ENCODE data around the gene FRMD5. TPM values are rescaled to one million over a fixed set of nuclear protein-coding genes. Genes with fewer than 3 reads are reported as not detected.

FRMD5 gene
- polyA plus RNA-seq, 1 experiment: 5.2 TPM

GRCh38 chr15:43930556-43930955 lies 264.5 kb downstream of the FRMD5 start:
- TF ChIP-seq, protein P1, sequence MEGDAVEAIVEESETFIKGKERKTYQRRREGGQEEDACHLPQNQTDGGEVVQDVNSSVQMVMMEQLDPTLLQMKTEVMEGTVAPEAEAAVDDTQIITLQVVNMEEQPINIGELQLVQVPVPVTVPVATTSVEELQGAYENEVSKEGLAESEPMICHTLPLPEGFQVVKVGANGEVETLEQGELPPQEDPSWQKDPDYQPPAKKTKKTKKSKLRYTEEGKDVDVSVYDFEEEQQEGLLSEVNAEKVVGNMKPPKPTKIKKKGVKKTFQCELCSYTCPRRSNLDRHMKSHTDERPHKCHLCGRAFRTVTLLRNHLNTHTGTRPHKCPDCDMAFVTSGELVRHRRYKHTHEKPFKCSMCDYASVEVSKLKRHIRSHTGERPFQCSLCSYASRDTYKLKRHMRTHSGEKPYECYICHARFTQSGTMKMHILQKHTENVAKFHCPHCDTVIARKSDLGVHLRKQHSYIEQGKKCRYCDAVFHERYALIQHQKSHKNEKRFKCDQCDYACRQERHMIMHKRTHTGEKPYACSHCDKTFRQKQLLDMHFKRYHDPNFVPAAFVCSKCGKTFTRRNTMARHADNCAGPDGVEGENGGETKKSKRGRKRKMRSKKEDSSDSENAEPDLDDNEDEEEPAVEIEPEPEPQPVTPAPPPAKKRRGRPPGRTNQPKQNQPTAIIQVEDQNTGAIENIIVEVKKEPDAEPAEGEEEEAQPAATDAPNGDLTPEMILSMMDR (IDR thresholded peaks at IDR 0.05; ENCODE audit: low read depth, low read length): no peak
- Histone ChIP-seq H3K4me3 (ENCODE audit: low read depth, low read length) (no peak overlapping the region), H3K9me3 (ENCODE audit: control insufficient read depth, insufficient read depth, low read length) (no peaks in the 10 kb centered on the region), H3K27ac (ENCODE audit: low read depth, low read length) (no peak overlapping the region), H3K27me3 (ENCODE audit: control insufficient read depth, insufficient read depth, low read length) (no peaks in the 10 kb centered on the region)
- POLR2A ChIA-PET: interaction anchor here (0.5 kb wide), 1 partner anchor 266 kb away, joined by 4 read pairs; no protein-coding TSS in a partner anchor
- DNase-seq (ENCODE audit: low read depth, low spot score): no peak
- CTCF ChIA-PET: interaction anchor here (1.9 kb wide), 1 partner anchor 9 kb away, joined by 5 read pairs; no protein-coding TSS in a partner anchor

GRCh38 chr15:43930079-43930478 lies 265.0 kb downstream of the FRMD5 start:
- CTCF ChIA-PET: interaction anchor here (0.8 to 1.9 kb wide), 2 partner anchors 9 to 26 kb away, joined by 3 to 5 read pairs; no protein-coding TSS in a partner anchor
- Histone ChIP-seq H3K27me3 (ENCODE audit: control insufficient read depth, insufficient read depth, low read length) (no peaks in the 10 kb centered on the region), H3K9me3 (ENCODE audit: control insufficient read depth, insufficient read depth, low read length) (no peaks in the 10 kb centered on the region), H3K4me3 (ENCODE audit: low read depth, low read length) (no peak overlapping the region), H3K27ac (ENCODE audit: low read depth, low read length) (no peak overlapping the region)
- POLR2A ChIA-PET: interaction anchor here (0.5 kb wide), 1 partner anchor 267 kb away, joined by 4 read pairs; no protein-coding TSS in a partner anchor
- TF ChIP-seq, protein P1 (IDR thresholded peaks at IDR 0.05; ENCODE audit: low read depth, low read length): no peak
- DNase-seq (ENCODE audit: low read depth, low spot score): no peak

DNA sequence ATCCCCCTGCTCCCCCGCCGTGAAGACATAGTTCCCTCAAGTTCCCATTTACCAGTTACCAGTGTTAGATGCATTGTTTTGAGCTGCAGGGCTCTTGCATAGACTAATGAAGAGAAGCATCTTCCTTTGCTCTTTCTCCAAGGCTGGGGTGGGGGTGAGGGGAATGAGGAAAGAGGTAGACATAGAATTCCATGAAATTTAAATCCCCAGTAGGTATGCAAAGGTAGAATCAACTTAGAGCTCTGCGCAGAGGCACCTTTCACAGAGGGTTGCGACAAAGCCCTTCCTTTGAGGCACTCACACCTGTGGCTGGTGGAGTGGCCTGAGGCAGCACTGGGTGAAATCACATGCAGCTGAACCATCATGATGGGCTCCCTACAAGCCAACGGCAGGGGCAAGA lies 266.9 kb downstream of the FRMD5 start:
- Histone ChIP-seq H3K9me3 (ENCODE audit: control insufficient read depth, insufficient read depth, low read length) (no peaks in the 10 kb centered on the region), H3K4me3 (ENCODE audit: low read depth, low read length) (no peak overlapping the region), H3K27ac (ENCODE audit: low read depth, low read length) (no peak overlapping the region), H3K27me3 (ENCODE audit: control insufficient read depth, insufficient read depth, low read length) (no peaks in the 10 kb centered on the region)
- TF ChIP-seq, protein P1 (IDR thresholded peaks at IDR 0.05; ENCODE audit: low read depth, low read length): no peak
- ChIA-PET POLR2A (no interaction called here), CTCF (interaction anchor here (1.4 to 2.0 kb wide), 2 partner anchors 11 to 24 kb away, joined by 4 to 7 read pairs; no protein-coding TSS in a partner anchor)
- DNase-seq (ENCODE audit: low read depth, low spot score): no peak

- no peak overlapping the region for H3K27ac ChIP-seq (ENCODE audit: low read depth, low read length)
- CTCF ChIA-PET: interaction anchor here (0.6 to 2.0 kb wide), 3 partner anchors 12 to 173 kb away, joined by 3 to 7 read pairs (median 4); no protein-coding TSS in a partner anchor
- POLR2A ChIA-PET: interaction anchor here (1.1 kb wide), 1 partner anchor 14 kb away, joined by 3 read pairs; no protein-coding TSS in a partner anchor
- DNase-seq (ENCODE audit: low read depth, low spot score): no peak
- no peak overlapping the region for H3K4me3 ChIP-seq (ENCODE audit: low read depth, low read length)
- no peaks in the 10 kb centered on the region for H3K9me3 ChIP-seq (ENCODE audit: control insufficient read depth, insufficient read depth, low read length)
- no peaks in the 10 kb centered on the region for H3K27me3 ChIP-seq (ENCODE audit: control insufficient read depth, insufficient read depth, low read length)
- TF ChIP-seq, protein P1 (IDR thresholded peaks at IDR 0.05; ENCODE audit: low read depth, low read length): no peak
Measured at GRCh38 chr15:43927203-43927602, 267.9 kb downstream of the FRMD5 start.

- TF ChIP-seq, protein P1 (IDR thresholded peaks at IDR 0.05; ENCODE audit: low read depth, low read length): no peak
- Histone ChIP-seq H3K27me3 (ENCODE audit: control insufficient read depth, insufficient read depth, low read length) (no peaks in the 10 kb centered on the region), H3K9me3 (ENCODE audit: control insufficient read depth, insufficient read depth, low read length) (no peaks in the 10 kb centered on the region), H3K4me3 (ENCODE audit: low read depth, low read length) (no peak overlapping the region), H3K27ac (ENCODE audit: low read depth, low read length) (no peak overlapping the region)
- ChIA-PET CTCF (interaction anchor here (1.1 kb wide), 1 partner anchor 142 kb away, joined by 3 read pairs; no protein-coding TSS in a partner anchor), POLR2A (no interaction called here)
- DNase-seq (ENCODE audit: low read depth, low spot score): no peak
Measured at GRCh38 chr15:43923553-43923952, 271.5 kb downstream of the FRMD5 start.

Data from AG04450 (cell line).